ENCODE measurements around the gene NAA16. TPM values are rescaled to one million over a fixed set of nuclear protein-coding genes. Genes with fewer than 3 reads are reported as not detected.
"Not testable (repeated sequence)": the region's sequence is repeated elsewhere in the genome, so short reads cannot be mapped to it uniquely, and the experiment has no call there.

The NAA16 gene
- polyA plus RNA-seq, 1 donor from 2014 or later = 57.0 TPM

DNA sequence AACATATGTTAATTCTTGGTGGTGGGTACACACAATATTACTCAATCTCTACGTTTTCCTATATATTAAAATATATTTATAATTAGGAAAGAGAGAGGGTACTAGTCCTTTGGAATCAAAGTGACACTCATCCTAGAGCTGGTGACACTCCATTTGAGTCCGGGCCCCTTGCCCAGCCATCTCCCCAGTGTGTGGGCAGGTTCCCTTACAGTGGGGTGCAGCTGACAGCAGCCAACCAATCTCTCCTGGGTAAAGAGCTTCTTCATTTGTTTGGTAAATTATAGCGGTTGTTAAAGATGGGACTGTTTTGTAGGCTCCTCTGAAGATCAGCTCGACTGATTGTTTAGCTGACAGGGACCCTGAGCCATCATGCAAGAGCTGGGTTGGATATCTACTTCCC is 109.1 kb downstream of the NAA16 start:
- no peaks in the 10 kb centered on the region for H3F3A ChIP-seq (ENCODE audit: insufficient read depth, low read length, poor library complexity, severe bottlenecking)
- H3K9me3 ChIP-seq (ENCODE audit: low read length) = no peaks in the 10 kb centered on the region
- no peaks in the 10 kb centered on the region for H3K27me3 ChIP-seq (ENCODE audit: insufficient read depth, low read depth, low read length)
- no peaks in the 10 kb centered on the region for H4K20me1 ChIP-seq (ENCODE audit: insufficient read depth)
- H3K27ac ChIP-seq (ENCODE audit: low read length) = no peak overlapping the region
- TF ChIP-seq, protein P1, sequence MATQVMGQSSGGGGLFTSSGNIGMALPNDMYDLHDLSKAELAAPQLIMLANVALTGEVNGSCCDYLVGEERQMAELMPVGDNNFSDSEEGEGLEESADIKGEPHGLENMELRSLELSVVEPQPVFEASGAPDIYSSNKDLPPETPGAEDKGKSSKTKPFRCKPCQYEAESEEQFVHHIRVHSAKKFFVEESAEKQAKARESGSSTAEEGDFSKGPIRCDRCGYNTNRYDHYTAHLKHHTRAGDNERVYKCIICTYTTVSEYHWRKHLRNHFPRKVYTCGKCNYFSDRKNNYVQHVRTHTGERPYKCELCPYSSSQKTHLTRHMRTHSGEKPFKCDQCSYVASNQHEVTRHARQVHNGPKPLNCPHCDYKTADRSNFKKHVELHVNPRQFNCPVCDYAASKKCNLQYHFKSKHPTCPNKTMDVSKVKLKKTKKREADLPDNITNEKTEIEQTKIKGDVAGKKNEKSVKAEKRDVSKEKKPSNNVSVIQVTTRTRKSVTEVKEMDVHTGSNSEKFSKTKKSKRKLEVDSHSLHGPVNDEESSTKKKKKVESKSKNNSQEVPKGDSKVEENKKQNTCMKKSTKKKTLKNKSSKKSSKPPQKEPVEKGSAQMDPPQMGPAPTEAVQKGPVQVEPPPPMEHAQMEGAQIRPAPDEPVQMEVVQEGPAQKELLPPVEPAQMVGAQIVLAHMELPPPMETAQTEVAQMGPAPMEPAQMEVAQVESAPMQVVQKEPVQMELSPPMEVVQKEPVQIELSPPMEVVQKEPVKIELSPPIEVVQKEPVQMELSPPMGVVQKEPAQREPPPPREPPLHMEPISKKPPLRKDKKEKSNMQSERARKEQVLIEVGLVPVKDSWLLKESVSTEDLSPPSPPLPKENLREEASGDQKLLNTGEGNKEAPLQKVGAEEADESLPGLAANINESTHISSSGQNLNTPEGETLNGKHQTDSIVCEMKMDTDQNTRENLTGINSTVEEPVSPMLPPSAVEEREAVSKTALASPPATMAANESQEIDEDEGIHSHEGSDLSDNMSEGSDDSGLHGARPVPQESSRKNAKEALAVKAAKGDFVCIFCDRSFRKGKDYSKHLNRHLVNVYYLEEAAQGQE (IDR thresholded peaks at IDR 0.05; ENCODE audit: borderline replicate concordance) = no peak
- TF ChIP-seq MXI1 (conservative IDR thresholded peaks at IDR 0.05; ENCODE audit: poor library complexity, severe bottlenecking) (no peak), EZH2 (IDR thresholded peaks at IDR 0.05; ENCODE audit: borderline replicate concordance, insufficient read depth, low read length, poor library complexity, severe bottlenecking) (no peak), RAD21 (conservative IDR thresholded peaks at IDR 0.05) (no peak), TAF1 (IDR thresholded peaks at IDR 0.05; ENCODE audit: low read depth) (no peak), EP300 (conservative IDR thresholded peaks at IDR 0.05; ENCODE audit: poor library complexity, severe bottlenecking) (no peak)
- TF ChIP-seq, protein P2, sequence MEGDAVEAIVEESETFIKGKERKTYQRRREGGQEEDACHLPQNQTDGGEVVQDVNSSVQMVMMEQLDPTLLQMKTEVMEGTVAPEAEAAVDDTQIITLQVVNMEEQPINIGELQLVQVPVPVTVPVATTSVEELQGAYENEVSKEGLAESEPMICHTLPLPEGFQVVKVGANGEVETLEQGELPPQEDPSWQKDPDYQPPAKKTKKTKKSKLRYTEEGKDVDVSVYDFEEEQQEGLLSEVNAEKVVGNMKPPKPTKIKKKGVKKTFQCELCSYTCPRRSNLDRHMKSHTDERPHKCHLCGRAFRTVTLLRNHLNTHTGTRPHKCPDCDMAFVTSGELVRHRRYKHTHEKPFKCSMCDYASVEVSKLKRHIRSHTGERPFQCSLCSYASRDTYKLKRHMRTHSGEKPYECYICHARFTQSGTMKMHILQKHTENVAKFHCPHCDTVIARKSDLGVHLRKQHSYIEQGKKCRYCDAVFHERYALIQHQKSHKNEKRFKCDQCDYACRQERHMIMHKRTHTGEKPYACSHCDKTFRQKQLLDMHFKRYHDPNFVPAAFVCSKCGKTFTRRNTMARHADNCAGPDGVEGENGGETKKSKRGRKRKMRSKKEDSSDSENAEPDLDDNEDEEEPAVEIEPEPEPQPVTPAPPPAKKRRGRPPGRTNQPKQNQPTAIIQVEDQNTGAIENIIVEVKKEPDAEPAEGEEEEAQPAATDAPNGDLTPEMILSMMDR (IDR thresholded peaks at IDR 0.05; ENCODE audit: poor library complexity, severe bottlenecking) = no peak
- no peak overlapping the region for H3K4me2 ChIP-seq (ENCODE audit: low read length)
- no peaks in the 10 kb centered on the region for H3K79me2 ChIP-seq (replicated peaks; ENCODE audit: insufficient read depth, low read length)
- H3K4me3 ChIP-seq (ENCODE audit: low read length) = no peak overlapping the region
- no peak overlapping the region for H3K9ac ChIP-seq (ENCODE audit: low read length)
- no peaks in the 10 kb centered on the region for H3K9me2 ChIP-seq (ENCODE audit: insufficient read depth, low read length)
- H2AFZ ChIP-seq (ENCODE audit: low read depth, low read length) = no peak overlapping the region
- no peaks in the 10 kb centered on the region for H3K36me3 ChIP-seq (ENCODE audit: insufficient read depth, low read length)

DNA sequence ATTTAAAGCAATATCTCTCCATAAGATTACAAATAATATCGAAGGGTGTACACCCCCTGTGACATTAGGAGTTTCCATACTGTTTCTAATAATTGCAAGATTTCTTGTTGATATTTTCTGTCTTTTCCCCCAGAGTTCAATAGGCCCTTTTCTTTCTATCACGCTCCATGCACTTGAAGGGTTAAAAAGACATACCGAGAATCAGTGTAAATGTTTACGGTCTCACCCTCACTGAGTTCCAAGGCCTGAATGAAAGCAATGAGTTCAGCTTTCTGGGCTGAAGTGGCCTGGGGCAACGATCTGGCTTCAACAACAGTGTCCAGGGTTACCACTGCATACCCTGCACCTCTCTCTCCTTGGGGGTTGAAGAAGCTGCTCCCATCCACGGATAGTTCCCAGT is 110.3 kb downstream of the NAA16 start:
- not testable (repeated sequence) for H3K27ac ChIP-seq (ENCODE audit: low read length); H3K4me2 ChIP-seq (ENCODE audit: low read length); H3K9me3 ChIP-seq (ENCODE audit: low read length); H3F3A ChIP-seq (ENCODE audit: insufficient read depth, low read length, poor library complexity, severe bottlenecking); H2AFZ ChIP-seq (ENCODE audit: low read depth, low read length); H4K20me1 ChIP-seq (ENCODE audit: insufficient read depth); H3K4me3 ChIP-seq (ENCODE audit: low read length); H3K27me3 ChIP-seq (ENCODE audit: insufficient read depth, low read depth, low read length); H3K9ac ChIP-seq (ENCODE audit: low read length); H3K79me2 ChIP-seq (replicated peaks; ENCODE audit: insufficient read depth, low read length); H3K9me2 ChIP-seq (ENCODE audit: insufficient read depth, low read length); H3K36me3 ChIP-seq (ENCODE audit: insufficient read depth, low read length)

DNA sequence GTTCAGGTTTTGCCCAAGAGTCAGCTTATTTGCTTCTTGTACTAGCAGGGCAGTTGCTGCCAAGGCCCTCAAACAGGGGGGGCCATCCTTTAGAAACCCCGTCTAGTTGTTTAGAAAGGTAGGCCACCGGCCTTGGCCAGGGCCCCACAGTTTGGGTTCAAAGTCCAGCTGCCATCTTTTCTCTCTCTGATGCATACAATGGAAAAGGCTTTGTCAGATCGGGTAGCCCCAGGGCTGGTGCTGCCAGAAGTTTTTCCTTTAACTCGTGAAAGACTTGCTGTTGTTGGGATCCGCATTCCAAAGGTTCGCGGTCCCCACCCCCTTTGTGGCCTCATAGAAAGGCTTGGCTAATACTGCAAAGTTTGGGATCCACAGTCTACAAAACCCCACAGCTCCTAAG is 110.9 kb downstream of the NAA16 start:
- H3K4me2 ChIP-seq (ENCODE audit: low read length); H3K4me3 ChIP-seq (ENCODE audit: low read length); H2AFZ ChIP-seq (ENCODE audit: low read depth, low read length); H3K9me3 ChIP-seq (ENCODE audit: low read length); H3K79me2 ChIP-seq (replicated peaks; ENCODE audit: insufficient read depth, low read length); H3K9me2 ChIP-seq (ENCODE audit: insufficient read depth, low read length); H3K9ac ChIP-seq (ENCODE audit: low read length); H3F3A ChIP-seq (ENCODE audit: insufficient read depth, low read length, poor library complexity, severe bottlenecking); H3K36me3 ChIP-seq (ENCODE audit: insufficient read depth, low read length); H4K20me1 ChIP-seq (ENCODE audit: insufficient read depth); H3K27ac ChIP-seq (ENCODE audit: low read length); H3K27me3 ChIP-seq (ENCODE audit: insufficient read depth, low read depth, low read length): not testable (repeated sequence)

- not testable (repeated sequence) for H3K9me3 ChIP-seq (ENCODE audit: low read length); H3K4me2 ChIP-seq (ENCODE audit: low read length); H4K20me1 ChIP-seq (ENCODE audit: insufficient read depth); H3K27me3 ChIP-seq (ENCODE audit: insufficient read depth, low read depth, low read length); H2AFZ ChIP-seq (ENCODE audit: low read depth, low read length); H3K79me2 ChIP-seq (replicated peaks; ENCODE audit: insufficient read depth, low read length); H3K9me2 ChIP-seq (ENCODE audit: insufficient read depth, low read length); H3K4me3 ChIP-seq (ENCODE audit: low read length); H3K9ac ChIP-seq (ENCODE audit: low read length); H3F3A ChIP-seq (ENCODE audit: insufficient read depth, low read length, poor library complexity, severe bottlenecking); H3K36me3 ChIP-seq (ENCODE audit: insufficient read depth, low read length); H3K27ac ChIP-seq (ENCODE audit: low read length)
Measured at GRCh38 chr13:41423259-41423658, 112.2 kb downstream of the NAA16 start.

- H3K4me3 ChIP-seq (ENCODE audit: low read length); H3K4me2 ChIP-seq (ENCODE audit: low read length); H3K9me2 ChIP-seq (ENCODE audit: insufficient read depth, low read length); H3K9me3 ChIP-seq (ENCODE audit: low read length); H2AFZ ChIP-seq (ENCODE audit: low read depth, low read length); H4K20me1 ChIP-seq (ENCODE audit: insufficient read depth); H3K27me3 ChIP-seq (ENCODE audit: insufficient read depth, low read depth, low read length); H3K79me2 ChIP-seq (replicated peaks; ENCODE audit: insufficient read depth, low read length); H3K36me3 ChIP-seq (ENCODE audit: insufficient read depth, low read length); H3F3A ChIP-seq (ENCODE audit: insufficient read depth, low read length, poor library complexity, severe bottlenecking); H3K9ac ChIP-seq (ENCODE audit: low read length); H3K27ac ChIP-seq (ENCODE audit: low read length): not testable (repeated sequence)
Measured at GRCh38 chr13:41424675-41425074, 113.6 kb downstream of the NAA16 start.
